Renal pelvis (tissue), 12 donors: ENCODE results near the gene MPZL2. TPM values are rescaled to one million over a fixed set of nuclear protein-coding genes. Genes with fewer than 3 reads are reported as not detected.
"Not testable (repeated sequence)": the region's sequence is repeated elsewhere in the genome, so short reads cannot be mapped to it uniquely, and the experiment has no call there.

Experiments used
- DNase-seq: peaks from one replicate; pipeline ENCODE4 v3.0.0-alpha.2; 2013
- long read RNA-seq, 16 experiments: transcript quantifications; one replicate each; lab custom pipeline, GENCODE V29; 2026
- polyA plus RNA-seq, 3 donors: library from polyadenylated mRNA; unstranded; fragments of 120-200 nt; gene quantifications; one replicate each; pipeline ENCODE4 v1.2.1, GENCODE V29; 2013; ENCODE audit not compliant: insufficient read length in 3 of 3

Gene MPZL2
- polyA plus RNA-seq: 10 to 100 TPM; 17.1 to 26.3 (median 25.6) TPM
- long read RNA-seq, donor 1, partial matches to known transcripts: 0 of 9 reads
- long read RNA-seq, donor 1, other reads (novel, unspliced or antisense): 0 of 9 reads
- long read RNA-seq, donor 2, transcript MPZL2-202 (5 exons, 1,370 nt): major isoform, 5 of 11 reads
- long read RNA-seq, donor 2, partial matches to known transcripts: 0 of 11 reads
- long read RNA-seq, donor 2, other reads (novel, unspliced or antisense): 0 of 11 reads
- long read RNA-seq, donor 3, partial matches to known transcripts: 0 of 6 reads
- long read RNA-seq, donor 3, other reads (novel, unspliced or antisense): 0 of 6 reads
- long read RNA-seq, donor 4, partial matches to known transcripts: 0 of 3 reads
- long read RNA-seq, donor 4, other reads (novel, unspliced or antisense): 0 of 3 reads
- long read RNA-seq, donor 5, partial matches to known transcripts: 0 of 1 reads
- long read RNA-seq, donor 5, other reads (novel, unspliced or antisense): 0 of 1 reads
- long read RNA-seq, donor 6, partial matches to known transcripts: 0 of 9 reads
- long read RNA-seq, donor 6, other reads (novel, unspliced or antisense): 0 of 9 reads
- long read RNA-seq, donor 7, transcript MPZL2-201 (6 exons, 2,620 nt): major isoform, 7 of 8 reads
- long read RNA-seq, donor 7, partial matches to known transcripts: 0 of 8 reads
- long read RNA-seq, donor 7, other reads (novel, unspliced or antisense): 0 of 8 reads
- long read RNA-seq, donor 8, partial matches to known transcripts: 0 of 1 reads
- long read RNA-seq, donor 8, other reads (novel, unspliced or antisense): 0 of 1 reads
- long read RNA-seq, donor 9, partial matches to known transcripts: 1,851 of 1,895 reads
- long read RNA-seq, donor 9, other reads (novel, unspliced or antisense): 37 of 1,895 reads
- long read RNA-seq, donor 10, partial matches to known transcripts: 0 of 10 reads
- long read RNA-seq, donor 10, other reads (novel, unspliced or antisense): 0 of 10 reads
- long read RNA-seq, donor 11, partial matches to known transcripts: 0 of 2 reads
- long read RNA-seq, donor 11, other reads (novel, unspliced or antisense): 0 of 2 reads
- long read RNA-seq, donor 12, partial matches to known transcripts: 0 of 5 reads
- long read RNA-seq, donor 12, other reads (novel, unspliced or antisense): 0 of 5 reads
- long read RNA-seq, donor 13, partial matches to known transcripts: 0 of 3 reads
- long read RNA-seq, donor 13, other reads (novel, unspliced or antisense): 0 of 3 reads
- long read RNA-seq, donor 14: 0 reads
- long read RNA-seq, donor 15, transcript MPZL2-201 (6 exons, 2,620 nt): major isoform, 8 of 13 reads
- long read RNA-seq, donor 15, partial matches to known transcripts: 0 of 13 reads
- long read RNA-seq, donor 15, other reads (novel, unspliced or antisense): 0 of 13 reads
- long read RNA-seq, donor 16, transcript MPZL2-201 (6 exons, 2,620 nt): major isoform, 5 of 9 reads
- long read RNA-seq, donor 16, partial matches to known transcripts: 0 of 9 reads
- long read RNA-seq, donor 16, other reads (novel, unspliced or antisense): 0 of 9 reads

GRCh38 chr11:118263695-118264568 lies at the start of gene MPZL2:
MPZL2 (minus strand) TSS chr11:118264297; CDS start chr11:118264153, 144 bp downstream.
- DNase-seq: peak; percentile 60

GRCh38 chr11:118313242-118313641 lies 49.1 kb upstream of the MPZL2 start:
- no peak for DNase-seq

- DNase-seq: no peak
These were observed 48.2 kb upstream of the MPZL2 start for GRCh38 chr11:118312328-118312727.

- no peak for DNase-seq
These were observed 47.4 kb upstream of the MPZL2 start for GRCh38 chr11:118311518-118311917.

- DNase-seq: no peak
These were observed 46.8 kb upstream of the MPZL2 start for GRCh38 chr11:118310781-118311485.

GRCh38 chr11:118310271-118310670 lies 46.2 kb upstream of the MPZL2 start:
- DNase-seq: no peak

- DNase-seq: not testable (repeated sequence)
These were observed 45.0 kb upstream of the MPZL2 start for GRCh38 chr11:118308995-118309528.

GRCh38 chr11:118306556-118306955 lies 42.5 kb upstream of the MPZL2 start:
- DNase-seq: no peak

GRCh38 chr11:118305726-118306125 lies 41.6 kb upstream of the MPZL2 start:
- no peak for DNase-seq

GRCh38 chr11:118304568-118305248 lies 40.6 kb upstream of the MPZL2 start, which contains the start of gene CD3E:
CD3E (plus strand) TSS chr11:118304730; CDS start chr11:118304953, 223 bp downstream.
- no peak for DNase-seq

- no peak for DNase-seq
These were observed 40.1 kb upstream of the MPZL2 start for GRCh38 chr11:118304227-118304567.

GRCh38 chr11:118301600-118302195 lies 37.6 kb upstream of the MPZL2 start:
- DNase-seq: no peak

- DNase-seq: no peak
These were observed 31.8 kb upstream of the MPZL2 start for GRCh38 chr11:118295815-118296454.

GRCh38 chr11:118295199-118295598 lies 31.1 kb upstream of the MPZL2 start:
- DNase-seq: no peak

GRCh38 chr11:118294053-118294452 lies 30.0 kb upstream of the MPZL2 start:
- no peak for DNase-seq

GRCh38 chr11:118291477-118292135 lies 27.5 kb upstream of the MPZL2 start:
- no peak for DNase-seq

- DNase-seq: no peak
These were observed 26.8 kb upstream of the MPZL2 start for GRCh38 chr11:118290923-118291322.
